CD4-positive, alpha-beta T cell treated with Interleukin-10 for 1 hour (primary cell): Measurements from ENCODE around the gene CYTH2.
A peak's percentile ranks its signal among the peaks of the same experiment; 100 is the strongest.

Experiments used
- DNase-seq: peaks from one replicate; pipeline ENCODE4 v3.0.0-alpha.2; 2020

CYTH2 gene

GRCh38 chr19:48496959-48497727, 28.0 kb downstream of the CYTH2 start:
- no peak for DNase-seq

- no peak for DNase-seq
Observed at GRCh38 chr19:48497728-48498594, 28.8 kb downstream of the CYTH2 start.

- DNase-seq: no peak
Observed at GRCh38 chr19:48498595-48499311, 29.6 kb downstream of the CYTH2 start.

- DNase-seq: no peak
Observed at GRCh38 chr19:48499316-48500090, 30.3 kb downstream of the CYTH2 start.

- no peak for DNase-seq
Observed at GRCh38 chr19:48500830-48501493, 31.8 kb downstream of the CYTH2 start.

GRCh38 chr19:48501494-48502349, 32.6 kb downstream of the CYTH2 start:
- peak; percentile 84 for DNase-seq

GRCh38 chr19:48502350-48503018, 33.3 kb downstream of the CYTH2 start:
- DNase-seq: no peak

GRCh38 chr19:48506138-48506733, 37.1 kb downstream of the CYTH2 start:
- peak; percentile 72 for DNase-seq

GRCh38 chr19:48507911-48508439, 38.8 kb downstream of the CYTH2 start:
- DNase-seq: no peak

- DNase-seq: no peak
Observed at GRCh38 chr19:48508729-48509411, 39.7 kb downstream of the CYTH2 start.

GRCh38 chr19:48509467-48510194, 40.5 kb downstream of the CYTH2 start:
- no peak for DNase-seq

GRCh38 chr19:48510421-48511268, 41.5 kb downstream of the CYTH2 start:
- DNase-seq: peak; percentile 79

GRCh38 chr19:48511321-48511731, 42.2 kb downstream of the CYTH2 start:
- no peak for DNase-seq

GRCh38 chr19:48511800-48512503, 42.8 kb downstream of the CYTH2 start, which contains the start of gene LMTK3:
Gene LMTK3 (minus strand): TSS chr19:48511835. CDS start chr19:48511576, 259 bp downstream.
- peak; percentile 94 for DNase-seq

- DNase-seq: peak; percentile 37
Observed at GRCh38 chr19:48512504-48513288, 43.5 kb downstream of the CYTH2 start.
